NCI-H82 (cell line): ENCODE results near the gene AGAP5.
"Not testable (repeated sequence)": the region's sequence is repeated elsewhere in the genome, so short reads cannot be mapped to it uniquely, and the experiment has no call there.

Experiments
- DNase-seq: peaks from one replicate; lab custom pipeline; 2025; lab: John Stamatoyannopoulos, UW

The AGAP5 gene

GRCh38 chr10:73697675-73698159 lies at the start of gene AGAP5:
Gene AGAP5 (minus strand): TSS chr10:73698109. CDS start chr10:73697755, 354 bp downstream.
- DNase-seq: not testable (repeated sequence)

- DNase-seq: no peak
Observed at GRCh38 chr10:73746721-73747120, 48.8 kb upstream of the AGAP5 start.

GRCh38 chr10:73744664-73744975 lies 46.7 kb upstream of the AGAP5 start:
- DNase-seq: peak; percentile 64

GRCh38 chr10:73743905-73744663 lies 46.2 kb upstream of the AGAP5 start, which contains the start of gene SEC24C:
Gene SEC24C (plus strand): TSS chr10:73744372. CDS start chr10:73746833, 2,461 bp downstream.
- peak; percentile 96 for DNase-seq

GRCh38 chr10:73743327-73743904 lies 45.5 kb upstream of the AGAP5 start:
- no peak for DNase-seq

GRCh38 chr10:73742454-73742734 lies 44.5 kb upstream of the AGAP5 start:
- DNase-seq: no peak

- not testable (repeated sequence) for DNase-seq
Observed at GRCh38 chr10:73740501-73741254, 42.8 kb upstream of the AGAP5 start.

GRCh38 chr10:73734796-73735305 lies 36.9 kb upstream of the AGAP5 start:
- no peak for DNase-seq

GRCh38 chr10:73734028-73734720 lies 36.3 kb upstream of the AGAP5 start:
- no peak for DNase-seq

GRCh38 chr10:73732931-73733623 lies 35.2 kb upstream of the AGAP5 start:
- DNase-seq: no peak

- no peak for DNase-seq
Observed at GRCh38 chr10:73732426-73732825, 34.5 kb upstream of the AGAP5 start.

- DNase-seq: no peak
Observed at GRCh38 chr10:73731588-73732375, 33.9 kb upstream of the AGAP5 start.

- peak; percentile 90 for DNase-seq
Observed at GRCh38 chr10:73730153-73730906, 32.4 kb upstream of the AGAP5 start.

GRCh38 chr10:73729781-73730152 lies 31.9 kb upstream of the AGAP5 start:
- peak; percentile 51 for DNase-seq

- DNase-seq: no peak
Observed at GRCh38 chr10:73723516-73723915, 25.6 kb upstream of the AGAP5 start.

GRCh38 chr10:73720561-73720960 lies 22.7 kb upstream of the AGAP5 start:
- not testable (repeated sequence) for DNase-seq

GRCh38 chr10:73717556-73717955 lies 19.6 kb upstream of the AGAP5 start:
- no peak for DNase-seq

GRCh38 chr10:73716251-73716650 lies 18.3 kb upstream of the AGAP5 start:
- no peak for DNase-seq

- peak; percentile 53 for DNase-seq
Observed at GRCh38 chr10:73715179-73716156, 17.6 kb upstream of the AGAP5 start.
